ENCODE results near the gene CIROP.
A peak's percentile ranks its signal among the peaks of the same experiment; 100 is the strongest.

The CIROP gene

GRCh38 chr14:23086565-23086964 lies 18.2 kb downstream of the CIROP start:
- no peak overlapping the region for H3K4me3 ChIP-seq (ENCODE audit: low read depth, low read length)
- DNase-seq (ENCODE audit: low read depth) = no peak
- no peak for TF ChIP-seq CTCF (IDR thresholded peaks at IDR 0.05; ENCODE audit: control insufficient read depth, extremely low read depth, insufficient read depth)

- no peak overlapping the region for H3K4me3 ChIP-seq (ENCODE audit: low read depth, low read length)
- TF ChIP-seq CTCF (IDR thresholded peaks at IDR 0.05; ENCODE audit: control insufficient read depth, extremely low read depth, insufficient read depth) = no peak
- no peak for DNase-seq (ENCODE audit: low read depth)
These were observed 19.3 kb downstream of the CIROP start for GRCh38 chr14:23085458-23085857.

GRCh38 chr14:23080474-23080873 lies 24.3 kb downstream of the CIROP start:
- no peak for DNase-seq (ENCODE audit: low read depth)
- TF ChIP-seq CTCF (IDR thresholded peaks at IDR 0.05; ENCODE audit: control insufficient read depth, extremely low read depth, insufficient read depth) = no peak
- H3K4me3 ChIP-seq (ENCODE audit: low read depth, low read length) = no peak overlapping the region

GRCh38 chr14:23079716-23080115 lies 25.1 kb downstream of the CIROP start:
- DNase-seq (ENCODE audit: low read depth) = no peak
- TF ChIP-seq CTCF (IDR thresholded peaks at IDR 0.05; ENCODE audit: control insufficient read depth, extremely low read depth, insufficient read depth) = no peak
- no peak overlapping the region for H3K4me3 ChIP-seq (ENCODE audit: low read depth, low read length)

- TF ChIP-seq CTCF (IDR thresholded peaks at IDR 0.05; ENCODE audit: control insufficient read depth, extremely low read depth, insufficient read depth) = no peak
- DNase-seq (ENCODE audit: low read depth) = no peak
- no peak overlapping the region for H3K4me3 ChIP-seq (ENCODE audit: low read depth, low read length)
These were observed 26.1 kb downstream of the CIROP start for GRCh38 chr14:23078692-23079116.

- TF ChIP-seq CTCF (IDR thresholded peaks at IDR 0.05; ENCODE audit: control insufficient read depth, extremely low read depth, insufficient read depth) = no peak
- no peak overlapping the region for H3K4me3 ChIP-seq (ENCODE audit: low read depth, low read length)
- no peak for DNase-seq (ENCODE audit: low read depth)
These were observed 26.8 kb downstream of the CIROP start for GRCh38 chr14:23077962-23078361.

- no peak overlapping the region for H3K4me3 ChIP-seq (ENCODE audit: low read depth, low read length)
- TF ChIP-seq CTCF (IDR thresholded peaks at IDR 0.05; ENCODE audit: control insufficient read depth, extremely low read depth, insufficient read depth) = peak; percentile 58
- no peak for DNase-seq (ENCODE audit: low read depth)
These were observed 27.9 kb downstream of the CIROP start for GRCh38 chr14:23076785-23077408.

All from LNCaP clone FGC (cell line).